GM12878 (cell line): ENCODE results near the gene CAMTA1. TPM values are rescaled to one million over a fixed set of nuclear protein-coding genes. Genes with fewer than 3 reads are reported as not detected.

Source experiments
- ATAC-seq: fragments of 200-7000 bp; cut with Tn5 transposase; 3 replicates; pipeline ENCODE4 v1.9.1; 2020; ENCODE audit warnings: mild to moderate bottlenecking, moderate library complexity
- BruUV-seq: library from RNA; stranded (reverse); fragments of 400-500 nt; replicated peaks from 2 replicates; lab custom pipeline; 2021; lab: Mats Ljungman, UMichigan
- CTCF ChIA-PET: fragments of 300-600 bp; sonication (Branson Sonifier 250); formaldehyde crosslinking; extraction: SDS; loops from one replicate; lab custom pipeline; 2021; ENCODE audit warnings: inconsistent platforms; lab: Yijun Ruan, JAX
- POLR2A ChIA-PET: fragments of 350-600 bp; formaldehyde crosslinking; extraction: SDS; loops from one replicate; lab custom pipeline; 2021; ENCODE audit warnings: inconsistent platforms; lab: Charles Lee
- RAD21 ChIA-PET: fragments of 300-600 bp; sonication (Branson Sonifier 250); formaldehyde crosslinking; loops from one replicate; lab custom pipeline; 2023; ENCODE audit warnings: antibody characterized with exemption; ENCODE audit not compliant: unreplicated experiment; lab: Charles Lee
- SMC1A ChIA-PET: fragments of 300-600 bp; sonication (Branson Sonifier 250); formaldehyde crosslinking; loops from one replicate; lab custom pipeline; 2023; ENCODE audit not compliant: unreplicated experiment, uncharacterized antibody; lab: Charles Lee
- DNase-seq: peaks from one replicate; pipeline ENCODE4 v3.0.0-alpha.2; 2011; ENCODE audit warnings: low read depth, low spot score
- FAIRE-seq: peaks from 3 replicates; lab custom pipeline; 2011; peaks lifted over from hg19 to GRCh38; lab: Jason Lieb, UNC
- H2AFZ ChIP-seq: 2 replicates; pipeline ENCODE4 v1.6.0; 2011; ENCODE audit warnings: low read depth, low read length, control low read depth; ENCODE audit not compliant: control insufficient read depth
- H3K27ac ChIP-seq: 2 replicates; pipeline ENCODE4 v1.5.1; 2011; ENCODE audit warnings: control low read depth; ENCODE audit not compliant: control insufficient read depth, insufficient read depth
- H3K27me3 ChIP-seq, 2 experiments: replicated peaks in 1 of 2; 2 replicates each; pipeline versions ENCODE4 v1.6.0 to v1.6.1; 2011; ENCODE audit warnings: low read length in 1 of 2; ENCODE audit not compliant: control insufficient read depth in 2 of 2, insufficient read depth in 2 of 2
- H3K36me3 ChIP-seq, 2 experiments: 2 replicates each; pipeline ENCODE4 v1.5.1; 2011; ENCODE audit warnings: low read length in 1 of 2; ENCODE audit not compliant: control insufficient read depth in 2 of 2, insufficient read depth in 2 of 2
- H3K4me1 ChIP-seq: 2 replicates; pipeline ENCODE4 v1.6.1; 2011; ENCODE audit warnings: mild to moderate bottlenecking, low read length, moderate library complexity, mixed read lengths; ENCODE audit not compliant: control insufficient read depth, insufficient read depth
- H3K4me2 ChIP-seq: 2 replicates; pipeline ENCODE4 v1.6.0; 2011; ENCODE audit warnings: control low read depth; ENCODE audit not compliant: control insufficient read depth, insufficient read depth
- H3K4me3 ChIP-seq: fragments of 200-600 bp; sonication (generic); 2 replicates; pipeline ENCODE4 v1.5.1; 2016
- H3K79me2 ChIP-seq: 2 replicates; pipeline ENCODE4 v1.6.0; 2011; ENCODE audit warnings: low read length; ENCODE audit not compliant: control insufficient read depth, insufficient read depth
- H3K9ac ChIP-seq: 2 replicates; pipeline ENCODE4 v1.8.0; 2011; ENCODE audit warnings: low read length, control low read depth, mixed read lengths; ENCODE audit not compliant: control insufficient read depth, insufficient read depth
- H3K9me3 ChIP-seq: replicated peaks from 3 replicates; pipeline ENCODE4 v1.5.1; 2011; ENCODE audit warnings: mild to moderate bottlenecking, low read length; ENCODE audit not compliant: control insufficient read depth, insufficient read depth
- H4K20me1 ChIP-seq: 2 replicates; pipeline ENCODE4 v1.6.0; 2011; ENCODE audit not compliant: control insufficient read depth, insufficient read depth
- JUNB ChIP-seq: IDR thresholded peaks from 2 replicates; pipeline ENCODE4 v1.6.1; 2016; ENCODE audit warnings: antibody characterized with exemption, mild to moderate bottlenecking
- LARP7 ChIP-seq: fragments of 450-650 bp; IDR thresholded peaks from 2 replicates; pipeline ENCODE4 v1.6.1; 2017; ENCODE audit warnings: mild to moderate bottlenecking
- NFYA ChIP-seq: IDR thresholded peaks from 2 replicates; pipeline ENCODE4 v1.6.1; 2011; ENCODE audit warnings: low read depth, mild to moderate bottlenecking, low read length, improper control_type of control experiment, borderline replicate concordance
- NR2F1 ChIP-seq: fragments of 450-650 bp; conservative IDR thresholded peaks from 2 replicates; pipeline ENCODE4 v1.6.1; 2017; ENCODE audit warnings: mild to moderate bottlenecking
- ZBED1 ChIP-seq: IDR thresholded peaks from 2 replicates; pipeline ENCODE4 v1.6.1; 2016; ENCODE audit warnings: borderline replicate concordance
- ZBTB40 ChIP-seq: fragments of 450-650 bp; IDR thresholded peaks from 2 replicates; pipeline ENCODE4 v1.6.1; 2016; ENCODE audit warnings: mild to moderate bottlenecking, moderate library complexity, borderline replicate concordance
- ZNF24 ChIP-seq: fragments of 450-650 bp; IDR thresholded peaks from 2 replicates; pipeline ENCODE4 v1.6.1; 2017; ENCODE audit warnings: antibody characterized with exemption, mild to moderate bottlenecking
- ZNF274 ChIP-seq: IDR thresholded peaks from one replicate; pipeline ENCODE4 v1.8.0; 2011; ENCODE audit not compliant: insufficient read length, insufficient read depth
- WGBS: methylation state at CpG from one replicate; pipeline ENCODE4 v1.1.6; 2016; ENCODE audit warnings: low lambda C conversion rate; ENCODE audit not compliant: insufficient replicate concordance, insufficient coverage; ENCODE audit errors: missing lambda C conversion rate; 5-methylcytosine and 5-hydroxymethylcytosine counted together
- in situ Hi-C: fragments of 300-500 bp; cut with MboI; formaldehyde crosslinking; loops from 9 replicates; pipeline ENCODE4 v1.14.3; 2018; ENCODE audit warnings: mixed read lengths
- intact Hi-C: fragments of 100-400 bp; cut with micrococcal nuclease; formaldehyde crosslinking; loops from one replicate; pipeline ENCODE4 v1.14.2; 2022; ENCODE audit not compliant: unreplicated experiment
- polyA plus RNA-seq, 11 experiments: library from polyadenylated mRNA; depleted of rRNA in 4 of 11; unstranded in 6 of 11; stranded (reverse) in 5 of 11; fragments of >200 nt; fragmentation: Nextera tagmentation in 4 of 11; fragmentation: Illumina TruSeq in 1 of 11; extraction: Ambion mirVana in 4 of 11; extraction: Trizol in 1 of 11; gene quantifications; 1 replicate in 1 of 11; 2 replicates in 10 of 11; pipeline versions ENCODE4 v1.2.1 to v1.2.3, GENCODE V29; 2011 to 2016; ENCODE audit warnings: inconsistent platforms in 2 of 11, missing spikeins in 2 of 11, low read depth in 1 of 11
- total RNA-seq, 4 experiments: library from RNA; depleted of rRNA in 3 of 4; stranded (reverse); fragments of >200 nt in 3 of 4; fragmentation: Illumina TruSeq in 1 of 4; extraction: Trizol in 1 of 4; gene quantifications; 2 replicates each; pipeline versions ENCODE4 v1.2.1 to v1.2.3, GENCODE V29; 2013 to 2021

CAMTA1 gene
- total and polyA plus RNA-seq, 10 of the 15 experiments (the other 5 are each of a cell fraction or from before 2014, with no cell fraction given), result 37.7 to 148 (median 76.4) TPM

GRCh38 chr1:7322283-7322785 lies 537.1 kb downstream of the CAMTA1 start:
- no peak overlapping the region for H3K9ac ChIP-seq
- TF ChIP-seq LARP7, result no peak
- TF ChIP-seq NFYA, result no peak
- TF ChIP-seq JUNB, result no peak
- TF ChIP-seq ZBED1, result no peak
- TF ChIP-seq ZNF24, result no peak
- no peak for TF ChIP-seq NR2F1
- peak; percentile 75 for TF ChIP-seq ZBTB40
- no peak for TF ChIP-seq ZNF274
- H3K4me2 ChIP-seq, result no peak overlapping the region
- H3K4me1 ChIP-seq, result no peaks in the 10 kb centered on the region
- ATAC-seq, result no peak
- ChIA-PET CTCF (no interaction called here), RAD21 (no interaction called here), POLR2A (no interaction called here), SMC1A (no interaction called here)
- H3K27ac ChIP-seq, result no peak overlapping the region
- H4K20me1 ChIP-seq, result no peaks in the 10 kb centered on the region
- no peak overlapping the region for H3K4me3 ChIP-seq
- H3K79me2 ChIP-seq, result no peaks in the 10 kb centered on the region
- intact Hi-C loops, result no loop called here
- H2AFZ ChIP-seq, result no peak overlapping the region
- BruUV-seq, result no TSS peak
- 82% methylated on average over 2 of the region's 2 CpGs for WGBS
- DNase-seq, result no peak
- no peak for FAIRE-seq
- H3K9me3 ChIP-seq, result no peaks in the 10 kb centered on the region
- H3K36me3 ChIP-seq, result no peaks in the 10 kb centered on the region
- no peaks in the 10 kb centered on the region for H3K27me3 ChIP-seq
- in situ Hi-C loops, result no loop called here
